ENCODE measurements around the gene MYBL2. TPM values are rescaled to one million over a fixed set of nuclear protein-coding genes. Genes with fewer than 3 reads are reported as not detected.
A peak's percentile ranks its signal among the peaks of the same experiment; 100 is the strongest.

Gene MYBL2
- total and polyA plus RNA-seq, 7 donors: 0.27 to 40.6 (median 4.1) TPM; not detected in 3

DNA sequence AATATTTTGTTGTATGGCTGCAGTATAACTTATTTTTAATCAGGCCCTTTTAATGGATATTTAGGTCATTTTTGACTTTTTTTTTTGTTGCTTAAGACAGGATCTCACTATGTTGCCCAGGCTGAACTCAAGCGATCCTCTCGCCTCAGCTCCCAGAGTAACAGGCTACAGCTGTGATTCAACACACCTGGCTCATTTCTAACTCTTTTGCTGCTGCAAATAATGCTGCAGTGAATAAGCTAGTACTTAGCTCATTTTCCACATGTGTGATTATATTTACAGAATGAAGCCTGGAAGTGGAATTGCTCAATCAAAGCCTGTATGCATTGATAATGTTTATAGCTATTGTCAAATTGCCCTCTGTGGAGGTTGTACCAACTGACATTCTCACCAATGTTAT lies 58.8 kb downstream of the MYBL2 start:
- intact Hi-C loops (cut with DNase I): no loop called here

DNA sequence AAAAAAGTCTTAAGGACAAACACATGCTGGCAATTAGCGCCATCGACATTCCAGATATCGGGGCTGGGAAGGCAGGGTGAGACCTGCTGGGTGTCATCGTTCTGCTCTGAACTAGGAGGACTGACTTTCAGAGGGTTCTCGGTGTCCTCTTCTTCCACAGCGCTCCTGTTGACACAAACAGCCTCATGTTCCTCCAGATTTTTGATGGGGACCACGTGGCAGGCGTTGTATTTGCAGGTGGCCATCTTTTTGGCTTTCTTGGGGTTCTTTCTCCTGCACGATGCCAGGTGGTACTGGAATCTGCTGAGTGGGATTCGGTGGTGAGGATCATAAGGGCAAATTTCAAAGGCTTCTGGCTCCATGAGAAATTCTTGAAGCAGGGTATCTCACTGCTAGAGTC lies 59.4 kb downstream of the MYBL2 start:
- H3K9me3 ChIP-seq: no peaks in the 10 kb centered on the region
- H3K4me1 ChIP-seq: no peaks in the 10 kb centered on the region
- H3K27me3 ChIP-seq: no peaks in the 10 kb centered on the region
- 90 to 93% methylated on average over 10 of the region's 10 CpGs for WGBS, 2 donors
- no peak overlapping the region for H3K4me3 ChIP-seq
- no peak for DNase-seq
- intact Hi-C loops (cut with DNase I): no loop called here
- TF ChIP-seq POLR2A (IDR thresholded peaks at IDR 0.05) (no peak), EP300 (IDR thresholded peaks at IDR 0.05) (no peak)
- H3K36me3 ChIP-seq: no peaks in the 10 kb centered on the region
- no peak overlapping the region for H3K27ac ChIP-seq

More for the DNA sequence above, 58.8 kb downstream of the MYBL2 start:
- H3K36me3 ChIP-seq: no peaks in the 10 kb centered on the region
- peak overlapping the region in 1 of 4 donors; percentile 24 for H3K27ac ChIP-seq
- WGBS, 2 donors: 19 to 59% methylated on average over 2 of the region's 2 CpGs
- H3K4me3 ChIP-seq: no peak overlapping the region
- DNase-seq: no peak
- TF ChIP-seq POLR2AphosphoS5 (IDR thresholded peaks at IDR 0.05) (no peak), EP300 (IDR thresholded peaks at IDR 0.05) (no peak), POLR2A (IDR thresholded peaks at IDR 0.05) (no peak)
- H3K9me3 ChIP-seq: no peaks in the 10 kb centered on the region
- no peaks in the 10 kb centered on the region for H3K27me3 ChIP-seq
- H3K4me1 ChIP-seq: no peaks in the 10 kb centered on the region

DNA sequence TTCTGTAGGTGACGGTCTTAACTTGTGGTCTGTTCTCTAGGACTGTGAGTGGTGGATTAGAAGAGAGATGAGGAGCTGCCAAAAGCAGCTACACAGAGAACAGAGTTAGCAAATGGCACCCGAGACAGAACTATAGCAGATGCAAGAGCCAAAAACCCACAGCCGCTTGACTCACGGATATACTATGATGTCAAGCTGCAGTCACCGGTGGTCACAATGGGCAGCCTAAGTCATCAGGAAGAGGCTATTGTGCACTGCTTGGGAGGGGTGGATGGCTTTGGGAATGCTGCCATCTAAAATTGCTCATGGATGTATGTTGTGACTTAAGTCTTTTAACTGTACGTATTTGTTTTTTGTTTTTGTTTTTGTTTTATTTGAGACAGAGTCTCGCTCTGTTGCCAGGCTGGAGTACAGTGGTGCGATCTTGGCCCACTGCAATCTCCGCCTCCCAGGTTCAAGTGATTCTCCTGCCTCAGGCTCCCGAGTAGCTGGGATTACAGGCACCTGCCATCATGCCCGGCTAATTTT lies 60.0 kb downstream of the MYBL2 start, which contains the start of gene GTSF1L:
Gene GTSF1L (minus strand): TSS at position 192 of the 528 bp plus-strand sequence. CDS start 308 bp downstream, outside the sequence.
- 88 to 92% methylated on average over 11 of the region's 11 CpGs for WGBS, 2 donors
- no peak within 1 kb of the TSS for H3K4me3 ChIP-seq
- TF ChIP-seq EP300 (IDR thresholded peaks at IDR 0.05) (no peak), POLR2AphosphoS5 (IDR thresholded peaks at IDR 0.05) (no peak), POLR2A (IDR thresholded peaks at IDR 0.05) (no peak)
- TF ChIP-seq, protein P1, sequence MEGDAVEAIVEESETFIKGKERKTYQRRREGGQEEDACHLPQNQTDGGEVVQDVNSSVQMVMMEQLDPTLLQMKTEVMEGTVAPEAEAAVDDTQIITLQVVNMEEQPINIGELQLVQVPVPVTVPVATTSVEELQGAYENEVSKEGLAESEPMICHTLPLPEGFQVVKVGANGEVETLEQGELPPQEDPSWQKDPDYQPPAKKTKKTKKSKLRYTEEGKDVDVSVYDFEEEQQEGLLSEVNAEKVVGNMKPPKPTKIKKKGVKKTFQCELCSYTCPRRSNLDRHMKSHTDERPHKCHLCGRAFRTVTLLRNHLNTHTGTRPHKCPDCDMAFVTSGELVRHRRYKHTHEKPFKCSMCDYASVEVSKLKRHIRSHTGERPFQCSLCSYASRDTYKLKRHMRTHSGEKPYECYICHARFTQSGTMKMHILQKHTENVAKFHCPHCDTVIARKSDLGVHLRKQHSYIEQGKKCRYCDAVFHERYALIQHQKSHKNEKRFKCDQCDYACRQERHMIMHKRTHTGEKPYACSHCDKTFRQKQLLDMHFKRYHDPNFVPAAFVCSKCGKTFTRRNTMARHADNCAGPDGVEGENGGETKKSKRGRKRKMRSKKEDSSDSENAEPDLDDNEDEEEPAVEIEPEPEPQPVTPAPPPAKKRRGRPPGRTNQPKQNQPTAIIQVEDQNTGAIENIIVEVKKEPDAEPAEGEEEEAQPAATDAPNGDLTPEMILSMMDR (IDR thresholded peaks at IDR 0.05): no peak
- H3K9me3 ChIP-seq: no peaks in the 10 kb centered on the region
- no peaks in the 10 kb centered on the region for H3K4me1 ChIP-seq
- no peaks in the 10 kb centered on the region for H3K36me3 ChIP-seq
- intact Hi-C loops (cut with DNase I): no loop called here
- DNase-seq: no peak
- peak within 1 kb of the TSS in 1 of 4 donors; percentile 24 for H3K27ac ChIP-seq
- no peaks in the 10 kb centered on the region for H3K27me3 ChIP-seq

DNA sequence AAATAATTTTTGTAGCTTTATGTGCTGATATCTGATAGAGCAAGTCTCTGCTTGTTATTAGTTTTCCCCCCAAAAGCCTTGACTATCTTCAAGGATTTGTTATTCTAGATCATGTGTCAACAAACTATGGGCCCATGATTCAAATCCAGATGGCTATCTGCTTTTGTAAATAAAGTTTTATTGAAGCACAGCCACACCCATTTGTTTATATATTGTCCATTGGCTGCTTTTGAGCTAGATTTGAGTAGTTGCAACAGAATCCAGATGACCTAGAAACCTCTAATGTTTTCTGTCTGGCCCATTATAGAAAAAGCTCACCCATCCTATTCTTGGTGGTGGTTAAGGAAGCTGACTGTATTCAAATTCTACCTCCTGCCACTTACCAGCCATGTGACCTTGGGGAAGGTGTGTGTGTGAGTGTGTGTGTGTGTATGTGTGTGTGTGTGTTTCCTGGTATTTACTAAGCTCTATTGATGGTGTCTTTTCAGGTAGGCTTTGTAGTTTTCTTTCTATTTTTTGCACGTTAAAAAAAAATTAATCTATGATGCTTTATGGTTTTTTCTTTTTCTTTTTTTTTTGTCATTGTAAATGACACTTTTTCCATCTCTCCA lies 61.2 kb downstream of the MYBL2 start:
- no peak for DNase-seq
- TF ChIP-seq POLR2A (IDR thresholded peaks at IDR 0.05) (no peak), EP300 (IDR thresholded peaks at IDR 0.05) (no peak)
- TF ChIP-seq, protein P1 (IDR thresholded peaks at IDR 0.05): no peak
- Histone ChIP-seq H3K36me3 (no peaks in the 10 kb centered on the region), H3K27ac (no peak overlapping the region), H3K4me3 (no peak overlapping the region), H3K9me3 (no peaks in the 10 kb centered on the region), H3K4me1 (no peaks in the 10 kb centered on the region), H3K27me3 (no peaks in the 10 kb centered on the region)
- intact Hi-C loops (cut with DNase I): no loop called here
- 58 to 84% methylated on average over 1 of the region's 1 CpG for WGBS, 2 donors

DNA sequence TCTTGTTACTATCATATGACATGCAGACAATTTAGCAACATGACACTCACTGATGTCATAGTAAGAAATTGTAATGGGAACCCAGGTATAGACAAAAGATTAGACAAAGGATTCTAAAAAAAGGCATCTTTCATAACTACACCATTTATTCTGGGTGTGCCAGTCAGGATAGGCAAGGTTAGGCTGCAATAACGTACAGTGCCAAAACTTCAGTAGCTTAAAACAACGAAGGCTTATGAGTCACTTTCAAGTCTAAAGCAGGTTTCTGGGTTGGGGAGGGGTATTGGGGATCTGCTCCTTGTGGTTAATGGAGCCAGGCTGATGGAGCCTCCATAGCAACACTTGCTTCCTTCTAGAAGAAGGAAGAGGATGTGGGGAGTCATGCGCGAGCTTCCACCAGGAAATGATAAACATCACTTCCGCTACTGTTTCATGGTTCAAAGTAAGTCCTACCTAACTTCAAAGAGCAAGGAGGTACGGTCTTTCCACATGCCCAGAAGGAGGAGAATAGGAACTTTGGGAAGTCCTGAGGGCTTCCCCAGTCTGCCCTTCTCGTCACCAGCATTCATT lies 61.9 kb downstream of the MYBL2 start:
- TF ChIP-seq, protein P1 (IDR thresholded peaks at IDR 0.05): no peak
- TF ChIP-seq POLR2AphosphoS5 (IDR thresholded peaks at IDR 0.05) (no peak), EP300 (IDR thresholded peaks at IDR 0.05) (no peak), POLR2A (IDR thresholded peaks at IDR 0.05) (no peak)
- WGBS, 2 donors: 73 to 90% methylated on average over 7 of the region's 7 CpGs

More for the DNA sequence above, 61.9 kb downstream of the MYBL2 start:
- Histone ChIP-seq H3K4me1 (no peaks in the 10 kb centered on the region), H3K27ac (no peak overlapping the region), H3K36me3 (no peaks in the 10 kb centered on the region), H3K4me3 (no peak overlapping the region), H3K9me3 (no peaks in the 10 kb centered on the region), H3K27me3 (no peaks in the 10 kb centered on the region)
- intact Hi-C loops (cut with DNase I): no loop called here
- DNase-seq: no peak

Data from sigmoid colon (tissue), 7 donors.